Renal cortex interstitium (tissue), 15 donors: ENCODE results near the gene MEGF11. TPM values are rescaled to one million over a fixed set of nuclear protein-coding genes. Genes with fewer than 3 reads are reported as not detected.

Experiments
- DNase-seq, 11 donors: peaks; one replicate each; pipeline ENCODE4 v3.0.0-alpha.2; 2013; ENCODE audit warnings: low read depth in 9 of 11, low spot score in 4 of 11; ENCODE audit errors: extremely low read depth in 1 of 11
- long read RNA-seq, 16 experiments: transcript quantifications; one replicate each; lab custom pipeline, GENCODE V29; 2026
- polyA plus RNA-seq, 3 donors: library from polyadenylated mRNA; unstranded; fragments of 120-200 nt; gene quantifications; one replicate each; pipeline ENCODE4 v1.2.1, GENCODE V29; 2013; ENCODE audit not compliant: insufficient read length in 3 of 3

Gene MEGF11
- polyA plus RNA-seq: 1 to 10 TPM; 1.6 to 3.3 (median 2.3) TPM
- long read RNA-seq, donor 1: 0 reads
- long read RNA-seq, donor 2: 0 reads
- long read RNA-seq, donor 3: 0 reads
- long read RNA-seq, donor 4: 0 reads
- long read RNA-seq, donor 5: 0 reads
- long read RNA-seq, donor 6: 0 reads
- long read RNA-seq, donor 7: 0 reads
- long read RNA-seq, donor 8: 0 reads
- long read RNA-seq, donor 9: 0 reads
- long read RNA-seq, donor 10: 0 reads
- long read RNA-seq, donor 11: 0 reads
- long read RNA-seq, donor 12: 0 reads
- long read RNA-seq, donor 13: 0 reads
- long read RNA-seq, donor 14: 0 reads
- long read RNA-seq, donor 15: 0 reads
- long read RNA-seq, donor 16: 0 reads

GRCh38 chr15:66253418-66254088 is at the start of gene MEGF11:
Gene MEGF11 (minus strand): TSS chr15:66253750. CDS start chr15:66128403, 125,347 bp downstream.
- DNase-seq: peak in 2 of 11 donors; percentile 32 to 33

- DNase-seq: no peak
Observed at GRCh38 chr15:66302489-66303278, 49.1 kb upstream of the MEGF11 start.

GRCh38 chr15:66298803-66299251 is 45.3 kb upstream of the MEGF11 start:
- no peak for DNase-seq

- DNase-seq: no peak
Observed at GRCh38 chr15:66296186-66296585, 42.6 kb upstream of the MEGF11 start.

GRCh38 chr15:66294932-66295235 is 41.3 kb upstream of the MEGF11 start:
- DNase-seq: no peak

- DNase-seq: peak in 1 of 11 donors; percentile 18
Observed at GRCh38 chr15:66294157-66294931, 40.8 kb upstream of the MEGF11 start.

- peak in 5 of 11 donors; percentile 30 to 58 (median 43) for DNase-seq
Observed at GRCh38 chr15:66293419-66294156, 40.0 kb upstream of the MEGF11 start, which contains the start of gene DIS3L. Gene DIS3L (plus strand): TSS chr15:66293568. CDS start chr15:66293597, 29 bp downstream.

- no peak for DNase-seq
Observed at GRCh38 chr15:66292571-66293418, 39.2 kb upstream of the MEGF11 start.

- no peak for DNase-seq
Observed at GRCh38 chr15:66291816-66292570, 38.4 kb upstream of the MEGF11 start.

GRCh38 chr15:66290518-66290917 is 37.0 kb upstream of the MEGF11 start:
- no peak for DNase-seq

GRCh38 chr15:66290007-66290406 is 36.5 kb upstream of the MEGF11 start:
- DNase-seq: no peak

GRCh38 chr15:66288551-66289185 is 35.1 kb upstream of the MEGF11 start:
- no peak for DNase-seq

GRCh38 chr15:66288093-66288492 is 34.5 kb upstream of the MEGF11 start:
- no peak for DNase-seq

GRCh38 chr15:66287461-66288057 is 34.0 kb upstream of the MEGF11 start:
- DNase-seq: peak in 1 of 11 donors; percentile 35

- no peak for DNase-seq
Observed at GRCh38 chr15:66285533-66286280, 32.2 kb upstream of the MEGF11 start.
